ENCODE data around the gene GRK5. TPM values are rescaled to one million over a fixed set of nuclear protein-coding genes. Genes with fewer than 3 reads are reported as not detected.
"Not testable (repeated sequence)": the region's sequence is repeated elsewhere in the genome, so short reads cannot be mapped to it uniquely, and the experiment has no call there.

Gene GRK5
- total RNA-seq, 1 donor from 2014 or later, result 21.3 TPM

DNA sequence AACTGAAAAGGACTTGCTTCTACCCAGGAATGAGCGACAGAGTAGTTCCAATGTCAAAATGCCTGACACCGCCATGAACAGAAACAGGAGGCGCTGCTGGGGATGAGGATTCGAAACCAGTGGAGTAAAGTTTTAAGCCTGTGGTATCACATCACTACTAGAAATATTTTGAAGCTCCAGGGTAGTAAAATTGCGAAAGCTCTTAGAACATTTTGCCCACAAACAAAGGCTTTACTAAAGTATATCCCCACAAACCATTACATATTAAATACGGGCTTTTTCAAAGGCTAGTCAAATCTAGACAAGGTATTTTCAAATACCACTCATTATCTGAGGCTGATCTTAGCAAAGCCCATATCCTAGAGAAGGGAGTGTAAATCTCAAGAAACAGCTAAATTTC, 31.2 kb upstream of the GRK5 start:
- no peak for DNase-seq
- H3K9me3 Mint-ChIP-seq, result no peaks in the 10 kb centered on the region
- TF ChIP-seq, protein P1, sequence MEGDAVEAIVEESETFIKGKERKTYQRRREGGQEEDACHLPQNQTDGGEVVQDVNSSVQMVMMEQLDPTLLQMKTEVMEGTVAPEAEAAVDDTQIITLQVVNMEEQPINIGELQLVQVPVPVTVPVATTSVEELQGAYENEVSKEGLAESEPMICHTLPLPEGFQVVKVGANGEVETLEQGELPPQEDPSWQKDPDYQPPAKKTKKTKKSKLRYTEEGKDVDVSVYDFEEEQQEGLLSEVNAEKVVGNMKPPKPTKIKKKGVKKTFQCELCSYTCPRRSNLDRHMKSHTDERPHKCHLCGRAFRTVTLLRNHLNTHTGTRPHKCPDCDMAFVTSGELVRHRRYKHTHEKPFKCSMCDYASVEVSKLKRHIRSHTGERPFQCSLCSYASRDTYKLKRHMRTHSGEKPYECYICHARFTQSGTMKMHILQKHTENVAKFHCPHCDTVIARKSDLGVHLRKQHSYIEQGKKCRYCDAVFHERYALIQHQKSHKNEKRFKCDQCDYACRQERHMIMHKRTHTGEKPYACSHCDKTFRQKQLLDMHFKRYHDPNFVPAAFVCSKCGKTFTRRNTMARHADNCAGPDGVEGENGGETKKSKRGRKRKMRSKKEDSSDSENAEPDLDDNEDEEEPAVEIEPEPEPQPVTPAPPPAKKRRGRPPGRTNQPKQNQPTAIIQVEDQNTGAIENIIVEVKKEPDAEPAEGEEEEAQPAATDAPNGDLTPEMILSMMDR (IDR thresholded peaks at IDR 0.05), result no peak
- intact Hi-C loops (cut with micrococcal nuclease), result loop anchor here (5.0 kb wide), 1 partner anchor 366 kb away; the partner anchor contains the start of gene RGS10
- ATAC-seq (ENCODE audit: low read depth), result no peak
- H3K4me1 Mint-ChIP-seq, result peaks cover 26% of the 10 kb centered on the region
- peaks cover 51% of the 10 kb centered on the region for H3K36me3 Mint-ChIP-seq (ENCODE audit: low read depth)
- H3K4me3 Mint-ChIP-seq, result peak overlapping the region; percentile 48
- no peak overlapping the region for H3K27ac Mint-ChIP-seq
- POLR2A ChIA-PET, result interaction anchor here (0.7 to 1.4 kb wide), 2 partner anchors 12 to 613 kb away, joined by 3 to 10 read pairs; no protein-coding TSS in a partner anchor
- H3K27me3 Mint-ChIP-seq, result no peaks in the 10 kb centered on the region
- CTCF ChIA-PET, result no interaction called here

DNA sequence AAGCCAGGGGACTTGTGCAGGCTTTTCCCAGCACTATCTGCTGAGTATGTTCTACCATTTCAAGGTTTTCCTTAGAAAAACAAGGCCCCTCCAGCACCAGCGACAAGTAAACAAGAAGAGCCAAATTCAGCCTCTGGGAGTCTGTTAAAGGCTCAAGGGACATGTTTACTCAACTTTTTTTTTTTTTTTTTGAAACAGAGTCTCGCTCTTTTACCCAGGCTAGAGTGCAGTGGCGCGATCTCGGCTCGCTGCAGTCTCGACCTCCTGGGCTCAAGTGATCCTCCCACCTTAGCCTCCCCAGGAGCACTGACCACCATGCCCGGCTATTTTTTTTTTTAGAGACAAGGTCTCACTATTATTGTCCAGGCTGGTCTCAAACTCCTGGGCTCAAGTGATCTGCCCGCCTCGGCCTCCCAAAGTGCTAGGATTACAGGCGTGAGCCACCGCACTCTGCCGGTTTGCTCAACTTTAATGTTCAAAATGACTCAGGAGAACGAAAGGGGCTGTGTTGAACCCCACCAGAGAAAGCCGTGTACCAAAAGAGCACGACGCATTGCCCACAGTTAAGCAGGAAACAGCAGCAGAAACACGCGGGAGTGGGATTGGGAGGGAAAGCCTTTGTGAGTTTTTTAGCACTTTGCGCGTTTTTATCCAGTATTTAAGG, 29.5 kb upstream of the GRK5 start:
- intact Hi-C loops (cut with micrococcal nuclease), result loop anchor here (1.0 to 5.0 kb wide), 8 partner anchors 13 to 419 kb away; partner anchors contain the start of genes DENND10, EIF3A, GRK5 and RGS10
- POLR2A ChIA-PET, result interaction anchor here (1.2 kb wide), 1 partner anchor 11 kb away, joined by 3 read pairs; no protein-coding TSS in a partner anchor
- ATAC-seq (ENCODE audit: low read depth), result peak; percentile 7
- Mint-ChIP-seq H3K4me1 (peaks cover 26% of the 10 kb centered on the region), H3K27me3 (no peaks in the 10 kb centered on the region), H3K4me3 (peak overlapping the region; percentile 98), H3K27ac (peak overlapping the region; percentile 93), H3K36me3 (ENCODE audit: low read depth) (peaks cover 36% of the 10 kb centered on the region), H3K9me3 (no peaks in the 10 kb centered on the region)
- TF ChIP-seq, protein P1 (IDR thresholded peaks at IDR 0.05), result no peak
- CTCF ChIA-PET, result no interaction called here
- no peak for DNase-seq

DNA sequence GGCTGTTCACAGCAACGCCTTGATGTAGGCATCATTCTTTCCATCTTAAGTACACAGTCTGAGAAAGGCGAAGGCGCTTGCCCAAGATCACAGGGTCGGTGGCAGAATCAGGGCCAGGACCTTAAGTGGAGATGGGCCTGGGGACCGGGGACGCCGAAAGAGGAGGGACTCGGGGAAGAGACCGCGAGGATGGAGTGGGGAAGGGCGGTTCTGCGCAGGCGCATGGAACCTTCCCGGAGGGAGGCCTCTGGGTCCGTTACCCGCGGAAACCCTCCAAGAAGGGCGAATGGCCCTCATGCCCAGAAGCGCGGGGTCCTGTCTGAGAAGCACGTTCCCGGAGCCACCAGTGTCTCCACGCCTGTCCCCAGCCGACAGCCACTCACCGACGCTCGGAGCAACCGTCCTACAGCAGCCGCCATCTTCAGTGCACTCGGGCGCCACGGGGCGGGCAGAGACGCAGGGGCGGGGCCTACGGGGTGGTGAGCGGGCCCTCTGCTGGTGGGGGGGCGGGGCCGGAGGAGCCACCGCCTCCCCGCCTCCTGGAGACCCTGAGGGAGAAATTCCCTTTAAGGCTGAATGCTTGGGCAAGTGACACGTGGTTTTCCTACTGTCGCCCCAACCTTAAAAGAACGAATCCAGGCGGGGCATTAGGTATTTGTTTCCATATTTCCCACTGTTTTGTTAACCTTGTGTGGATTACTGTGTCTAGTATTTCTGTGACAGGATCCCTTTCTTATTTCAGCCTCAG, 28.8 kb upstream of the GRK5 start, which contains the start of gene PRDX3:
TSS of gene PRDX3 (minus strand) at position 441 of the 748 bp plus-strand sequence. CDS start at position 419, 22 bp downstream.
- peak within 1 kb of the TSS; percentile 93 for H3K27ac Mint-ChIP-seq
- peak within 1 kb of the TSS; percentile 98 for H3K4me3 Mint-ChIP-seq
- peak; percentile 92 for DNase-seq
- peaks cover 26% of the 10 kb centered on the region for H3K4me1 Mint-ChIP-seq
- TF ChIP-seq, protein P1 (IDR thresholded peaks at IDR 0.05), result no peak
- intact Hi-C loops (cut with micrococcal nuclease), result loop anchor here (1.0 to 5.0 kb wide), 8 partner anchors 13 to 418 kb away; partner anchors contain the start of genes DENND10, EIF3A, GRK5 and RGS10
- POLR2A ChIA-PET, result interaction anchor here (0.6 to 1.2 kb wide), 2 partner anchors 10 to 103 kb away, joined by 3 to 5 read pairs; no protein-coding TSS in a partner anchor
- peaks cover 31% of the 10 kb centered on the region for H3K36me3 Mint-ChIP-seq (ENCODE audit: low read depth)
- ATAC-seq (ENCODE audit: low read depth), result peak; percentile 99
- no peaks in the 10 kb centered on the region for H3K9me3 Mint-ChIP-seq
- CTCF ChIA-PET, result interaction anchor here (1.4 to 2.3 kb wide), 2 partner anchors 20 to 28 kb away, joined by 3 to 7 read pairs; no protein-coding TSS in a partner anchor
- H3K27me3 Mint-ChIP-seq, result no peaks in the 10 kb centered on the region

DNA sequence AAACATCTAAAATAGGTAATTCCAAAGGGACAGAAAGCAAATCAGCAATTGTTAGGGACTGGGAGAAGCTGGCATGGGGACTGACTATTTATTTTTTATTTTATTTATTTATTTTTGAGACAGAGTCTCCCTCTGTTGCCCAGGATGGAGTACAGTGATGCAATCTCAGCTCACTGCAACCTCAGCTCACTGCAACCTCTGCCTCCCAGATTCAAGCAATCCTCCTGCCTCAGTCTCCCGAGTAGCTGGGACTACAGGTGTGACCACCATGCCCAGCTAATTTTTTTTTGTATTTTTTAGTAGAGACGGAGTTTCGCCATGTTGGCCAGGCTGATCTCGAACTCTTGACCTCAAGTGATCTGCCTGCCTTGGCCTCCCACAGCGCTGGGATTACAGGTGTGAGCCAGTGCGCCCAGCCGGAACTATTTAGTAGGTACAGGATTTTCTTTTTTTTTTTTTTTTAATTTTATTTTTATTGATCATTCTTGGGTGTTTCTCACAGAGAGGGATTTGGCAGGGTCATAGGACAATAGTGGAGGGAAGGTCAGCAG, 26.4 kb upstream of the GRK5 start:
- H3K27ac Mint-ChIP-seq; ATAC-seq (ENCODE audit: low read depth); intact Hi-C loops (cut with micrococcal nuclease); H3K4me3 Mint-ChIP-seq; DNase-seq; H3K27me3 Mint-ChIP-seq; H3K9me3 Mint-ChIP-seq: not testable (repeated sequence)
- POLR2A ChIA-PET, result interaction anchor here (0.6 to 0.7 kb wide), 5 partner anchors 16 to 337 kb away, joined by 3 to 5 read pairs (median 4); partner anchors contain the start of gene SFXN4
- CTCF ChIA-PET, result interaction anchor here (0.7 to 2.3 kb wide), 2 partner anchors 18 to 237 kb away, joined by 4 to 7 read pairs; no protein-coding TSS in a partner anchor
- peaks cover 22% of the 10 kb centered on the region for H3K4me1 Mint-ChIP-seq
- peaks cover 17% of the 10 kb centered on the region for H3K36me3 Mint-ChIP-seq (ENCODE audit: low read depth)

DNA sequence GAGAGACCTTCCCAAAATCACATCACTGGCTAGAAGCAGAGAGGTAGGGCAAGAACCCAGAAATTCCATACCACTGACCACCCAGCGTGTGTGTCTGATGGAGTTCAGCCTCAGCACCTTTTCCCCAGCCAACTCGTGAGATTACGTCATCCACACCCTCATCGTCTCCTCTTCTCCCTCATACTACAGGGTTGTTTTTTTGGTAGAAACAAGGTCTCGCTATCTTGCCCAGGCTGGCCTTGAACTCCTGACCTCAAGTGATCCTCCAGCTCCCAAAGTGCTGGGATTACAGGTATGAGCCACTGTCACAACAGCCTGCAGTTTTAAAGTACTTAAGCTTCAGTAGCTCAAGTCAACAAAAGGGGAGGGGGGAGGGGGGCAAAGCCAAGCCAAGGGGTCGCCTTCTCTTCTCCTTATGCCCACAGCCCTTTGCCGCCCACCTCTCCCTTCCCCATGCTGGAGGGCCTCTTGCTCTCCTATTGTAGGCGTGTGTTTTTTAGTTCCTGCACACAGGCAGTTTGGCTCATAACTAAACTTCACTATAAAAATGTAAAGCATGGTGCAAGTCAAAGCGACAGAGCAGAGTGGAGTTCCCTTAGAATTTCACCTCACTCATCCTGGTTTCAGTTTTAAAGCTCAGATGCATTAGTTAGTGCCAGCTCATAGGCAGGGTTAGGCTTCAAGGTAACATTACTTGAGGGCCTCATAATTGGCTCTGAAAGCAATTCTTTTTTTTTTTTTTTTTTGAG, 23.5 kb upstream of the GRK5 start:
- Mint-ChIP-seq H3K9me3 (no peaks in the 10 kb centered on the region), H3K4me3 (no peak overlapping the region), H3K36me3 (ENCODE audit: low read depth) (no peaks in the 10 kb centered on the region), H3K27me3 (no peaks in the 10 kb centered on the region), H3K4me1 (peaks cover 5% of the 10 kb centered on the region), H3K27ac (no peak overlapping the region)
- intact Hi-C loops (cut with micrococcal nuclease), result no loop called here
- ChIA-PET POLR2A (interaction anchor here (0.6 to 0.7 kb wide), 2 partner anchors 28 to 255 kb away, joined by 3 to 4 read pairs; no protein-coding TSS in a partner anchor), CTCF (no interaction called here)
- TF ChIP-seq, protein P1 (IDR thresholded peaks at IDR 0.05), result no peak
- ATAC-seq (ENCODE audit: low read depth) (no peak), DNase-seq (no peak)

Measured in activated B cell treated with CpG ODN at 0.5 μM for 24 hours (primary cell).